WTC11 (cell line): ENCODE measurements around the gene CYTH3. TPM values are rescaled to one million over a fixed set of nuclear protein-coding genes. Genes with fewer than 3 reads are reported as not detected.

Experiments used
- ATAC-seq: fragments of 200-7000 bp; cut with Tn5 transposase; 2 replicates; pipeline ENCODE4 v1.10.0; 2021; ENCODE audit warnings: mild to moderate bottlenecking, moderate library complexity
- CTCF ChIA-PET: fragments of 300-600 bp; sonication (Branson Sonifier 250); formaldehyde crosslinking; loops from one replicate; lab custom pipeline; 2021; ENCODE audit warnings: antibody characterized with exemption; lab: Charles Lee
- POLR2A ChIA-PET: fragments of 350-600 bp; sonication (Branson Sonifier 250); formaldehyde crosslinking; loops from one replicate; lab custom pipeline; 2021; ENCODE audit warnings: antibody characterized with exemption; lab: Charles Lee
- DNase-seq: peaks from one replicate; pipeline ENCODE4 v3.0.0; 2021; ENCODE audit warnings: low spot score
- H3K27ac Mint-ChIP-seq: 2 replicates; pipeline ENCODE4 v1.8.0; 2021; ENCODE audit warnings: mixed read lengths
- H3K27me3 Mint-ChIP-seq: 2 replicates; pipeline ENCODE4 v1.8.0; 2021; ENCODE audit warnings: low read depth, mild to moderate bottlenecking, moderate library complexity, mixed read lengths
- H3K36me3 Mint-ChIP-seq: 2 replicates; pipeline ENCODE4 v1.8.0; 2021; ENCODE audit warnings: mixed read lengths
- H3K4me1 Mint-ChIP-seq: 2 replicates; pipeline ENCODE4 v1.8.0; 2022; ENCODE audit warnings: mixed read lengths
- H3K4me3 Mint-ChIP-seq: 2 replicates; pipeline ENCODE4 v1.8.0; 2021; ENCODE audit warnings: mild to moderate bottlenecking, moderate library complexity, mixed read lengths
- H3K9me3 Mint-ChIP-seq: 2 replicates; pipeline ENCODE4 v1.8.0; 2021; ENCODE audit warnings: mixed read lengths
- CREB1 ChIP-seq: sonication (generic); formaldehyde crosslinking; IDR thresholded peaks from 2 replicates; pipeline ENCODE4 v1.8.0; 2023; ENCODE audit warnings: mild to moderate bottlenecking, missing genetic modification reagents
- FOXP4 ChIP-seq: sonication (generic); formaldehyde crosslinking; IDR thresholded peaks from 2 replicates; pipeline ENCODE4 v1.8.0; 2022; ENCODE audit warnings: mild to moderate bottlenecking, missing genetic modification reagents
- GABPB1 ChIP-seq: sonication (generic); formaldehyde crosslinking; IDR thresholded peaks from 2 replicates; pipeline ENCODE4 v1.8.1; 2023; ENCODE audit warnings: mild to moderate bottlenecking, missing genetic modification reagents
- KAT7 ChIP-seq: sonication (generic); formaldehyde crosslinking; IDR thresholded peaks from 2 replicates; pipeline ENCODE4 v1.8.1; 2023; ENCODE audit warnings: missing genetic modification reagents, mild to moderate bottlenecking, borderline replicate concordance
- MYBL2 ChIP-seq: sonication (generic); formaldehyde crosslinking; IDR thresholded peaks from 2 replicates; pipeline ENCODE4 v1.8.1; 2023; ENCODE audit warnings: mild to moderate bottlenecking, moderate library complexity, missing genetic modification reagents
- NR3C1 ChIP-seq: sonication (generic); formaldehyde crosslinking; conservative IDR thresholded peaks from 2 replicates; pipeline ENCODE4 v1.8.1; 2023; ENCODE audit warnings: low read depth, mild to moderate bottlenecking, missing genetic modification reagents
- RORB ChIP-seq: fragments of 250-450 bp; sonication (Bioruptor Pico); IDR thresholded peaks from 2 replicates; pipeline ENCODE4 v1.9.0; 2021; ENCODE audit warnings: mild to moderate bottlenecking
- SP1 ChIP-seq: sonication (generic); formaldehyde crosslinking; conservative IDR thresholded peaks from 2 replicates; pipeline ENCODE4 v1.8.1; 2022; ENCODE audit warnings: missing genetic modification reagents
- TCF7 ChIP-seq: sonication (generic); formaldehyde crosslinking; IDR thresholded peaks from 2 replicates; pipeline ENCODE4 v1.8.0; 2022; ENCODE audit warnings: mild to moderate bottlenecking, low read depth, missing genetic modification reagents, moderate library complexity
- TP53 ChIP-seq: sonication (generic); formaldehyde crosslinking; IDR thresholded peaks from 2 replicates; pipeline ENCODE4 v1.8.1; 2023; ENCODE audit warnings: mild to moderate bottlenecking, missing genetic modification reagents
- ZNF138 ChIP-seq: sonication (generic); formaldehyde crosslinking; conservative IDR thresholded peaks from 2 replicates; pipeline ENCODE4 v1.8.1; 2022; ENCODE audit warnings: mild to moderate bottlenecking, moderate library complexity, missing genetic modification reagents
- ZNF317 ChIP-seq: sonication (generic); formaldehyde crosslinking; IDR thresholded peaks from 2 replicates; pipeline ENCODE4 v1.8.1; 2023; ENCODE audit warnings: low read depth, mild to moderate bottlenecking, moderate library complexity, missing genetic modification reagents, borderline replicate concordance
- ZNF532 ChIP-seq: fragments of 250-450 bp; sonication (Bioruptor Pico); IDR thresholded peaks from 2 replicates; pipeline ENCODE4 v1.9.0; 2021; ENCODE audit warnings: mild to moderate bottlenecking, borderline replicate concordance
- ZNF671 ChIP-seq: fragments of 250-450 bp; sonication (Bioruptor Pico); IDR thresholded peaks from 2 replicates; pipeline ENCODE4 v1.8.0; 2021; ENCODE audit warnings: mild to moderate bottlenecking
- total RNA-seq: library from RNA; stranded (reverse); gene quantifications from 3 replicates; pipeline ENCODE4 v1.2.3, GENCODE V29; 2021
- TF ChIP-seq, protein P1 (sequence below): sonication (generic); formaldehyde crosslinking; IDR thresholded peaks from 2 replicates; pipeline ENCODE4 v1.8.1; 2023; ENCODE audit warnings: mild to moderate bottlenecking, missing genetic modification reagents
- TF ChIP-seq, protein P2 (sequence below): fragments of 200-600 bp; IDR thresholded peaks from 2 replicates; pipeline ENCODE4 v1.8.0; 2022; ENCODE audit warnings: antibody characterized with exemption
- TF ChIP-seq, protein P3 (sequence below): sonication (generic); formaldehyde crosslinking; IDR thresholded peaks from 2 replicates; pipeline ENCODE4 v1.8.0; 2023; ENCODE audit warnings: missing genetic modification reagents, mild to moderate bottlenecking, borderline replicate concordance

Gene CYTH3
- total RNA-seq, 1 experiment from 2014 or later, result 13.2 TPM

GRCh38 chr7:6202117-6202516 lies 70.3 kb downstream of the CYTH3 start:
- Mint-ChIP-seq H3K9me3 (no peaks in the 10 kb centered on the region), H3K4me1 (peaks cover 48% of the 10 kb centered on the region), H3K36me3 (no peaks in the 10 kb centered on the region), H3K4me3 (no peak overlapping the region), H3K27me3 (no peaks in the 10 kb centered on the region), H3K27ac (peak overlapping the region; percentile 15; the same call in 1 of the 2 replicates)
- TF ChIP-seq CREB1 (no peak), TCF7 (no peak), SP1 (CRISPR knock-in tag) (no peak), FOXP4 (CRISPR knock-in tag) (no peak), ZNF138 (CRISPR knock-in tag) (no peak), RORB (no peak), ZNF671 (CRISPR knock-in tag) (no peak), GABPB1 (CRISPR knock-in tag) (no peak), ZNF532 (CRISPR knock-in tag) (no peak), NR3C1 (CRISPR knock-in tag) (no peak), ZNF317 (CRISPR knock-in tag) (no peak), KAT7 (CRISPR knock-in tag) (no peak), TP53 (CRISPR knock-in tag) (no peak), MYBL2 (CRISPR knock-in tag) (no peak)
- TF ChIP-seq, protein P1, sequence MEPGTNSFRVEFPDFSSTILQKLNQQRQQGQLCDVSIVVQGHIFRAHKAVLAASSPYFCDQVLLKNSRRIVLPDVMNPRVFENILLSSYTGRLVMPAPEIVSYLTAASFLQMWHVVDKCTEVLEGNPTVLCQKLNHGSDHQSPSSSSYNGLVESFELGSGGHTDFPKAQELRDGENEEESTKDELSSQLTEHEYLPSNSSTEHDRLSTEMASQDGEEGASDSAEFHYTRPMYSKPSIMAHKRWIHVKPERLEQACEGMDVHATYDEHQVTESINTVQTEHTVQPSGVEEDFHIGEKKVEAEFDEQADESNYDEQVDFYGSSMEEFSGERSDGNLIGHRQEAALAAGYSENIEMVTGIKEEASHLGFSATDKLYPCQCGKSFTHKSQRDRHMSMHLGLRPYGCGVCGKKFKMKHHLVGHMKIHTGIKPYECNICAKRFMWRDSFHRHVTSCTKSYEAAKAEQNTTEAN (CRISPR knock-in tag), result no peak
- TF ChIP-seq, protein P2, sequence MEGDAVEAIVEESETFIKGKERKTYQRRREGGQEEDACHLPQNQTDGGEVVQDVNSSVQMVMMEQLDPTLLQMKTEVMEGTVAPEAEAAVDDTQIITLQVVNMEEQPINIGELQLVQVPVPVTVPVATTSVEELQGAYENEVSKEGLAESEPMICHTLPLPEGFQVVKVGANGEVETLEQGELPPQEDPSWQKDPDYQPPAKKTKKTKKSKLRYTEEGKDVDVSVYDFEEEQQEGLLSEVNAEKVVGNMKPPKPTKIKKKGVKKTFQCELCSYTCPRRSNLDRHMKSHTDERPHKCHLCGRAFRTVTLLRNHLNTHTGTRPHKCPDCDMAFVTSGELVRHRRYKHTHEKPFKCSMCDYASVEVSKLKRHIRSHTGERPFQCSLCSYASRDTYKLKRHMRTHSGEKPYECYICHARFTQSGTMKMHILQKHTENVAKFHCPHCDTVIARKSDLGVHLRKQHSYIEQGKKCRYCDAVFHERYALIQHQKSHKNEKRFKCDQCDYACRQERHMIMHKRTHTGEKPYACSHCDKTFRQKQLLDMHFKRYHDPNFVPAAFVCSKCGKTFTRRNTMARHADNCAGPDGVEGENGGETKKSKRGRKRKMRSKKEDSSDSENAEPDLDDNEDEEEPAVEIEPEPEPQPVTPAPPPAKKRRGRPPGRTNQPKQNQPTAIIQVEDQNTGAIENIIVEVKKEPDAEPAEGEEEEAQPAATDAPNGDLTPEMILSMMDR, result no peak
- TF ChIP-seq, protein P3, sequence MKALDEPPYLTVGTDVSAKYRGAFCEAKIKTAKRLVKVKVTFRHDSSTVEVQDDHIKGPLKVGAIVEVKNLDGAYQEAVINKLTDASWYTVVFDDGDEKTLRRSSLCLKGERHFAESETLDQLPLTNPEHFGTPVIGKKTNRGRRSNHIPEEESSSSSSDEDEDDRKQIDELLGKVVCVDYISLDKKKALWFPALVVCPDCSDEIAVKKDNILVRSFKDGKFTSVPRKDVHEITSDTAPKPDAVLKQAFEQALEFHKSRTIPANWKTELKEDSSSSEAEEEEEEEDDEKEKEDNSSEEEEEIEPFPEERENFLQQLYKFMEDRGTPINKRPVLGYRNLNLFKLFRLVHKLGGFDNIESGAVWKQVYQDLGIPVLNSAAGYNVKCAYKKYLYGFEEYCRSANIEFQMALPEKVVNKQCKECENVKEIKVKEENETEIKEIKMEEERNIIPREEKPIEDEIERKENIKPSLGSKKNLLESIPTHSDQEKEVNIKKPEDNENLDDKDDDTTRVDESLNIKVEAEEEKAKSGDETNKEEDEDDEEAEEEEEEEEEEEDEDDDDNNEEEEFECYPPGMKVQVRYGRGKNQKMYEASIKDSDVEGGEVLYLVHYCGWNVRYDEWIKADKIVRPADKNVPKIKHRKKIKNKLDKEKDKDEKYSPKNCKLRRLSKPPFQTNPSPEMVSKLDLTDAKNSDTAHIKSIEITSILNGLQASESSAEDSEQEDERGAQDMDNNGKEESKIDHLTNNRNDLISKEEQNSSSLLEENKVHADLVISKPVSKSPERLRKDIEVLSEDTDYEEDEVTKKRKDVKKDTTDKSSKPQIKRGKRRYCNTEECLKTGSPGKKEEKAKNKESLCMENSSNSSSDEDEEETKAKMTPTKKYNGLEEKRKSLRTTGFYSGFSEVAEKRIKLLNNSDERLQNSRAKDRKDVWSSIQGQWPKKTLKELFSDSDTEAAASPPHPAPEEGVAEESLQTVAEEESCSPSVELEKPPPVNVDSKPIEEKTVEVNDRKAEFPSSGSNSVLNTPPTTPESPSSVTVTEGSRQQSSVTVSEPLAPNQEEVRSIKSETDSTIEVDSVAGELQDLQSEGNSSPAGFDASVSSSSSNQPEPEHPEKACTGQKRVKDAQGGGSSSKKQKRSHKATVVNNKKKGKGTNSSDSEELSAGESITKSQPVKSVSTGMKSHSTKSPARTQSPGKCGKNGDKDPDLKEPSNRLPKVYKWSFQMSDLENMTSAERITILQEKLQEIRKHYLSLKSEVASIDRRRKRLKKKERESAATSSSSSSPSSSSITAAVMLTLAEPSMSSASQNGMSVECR (CRISPR knock-in tag), result no peak
- POLR2A ChIA-PET, result no interaction called here
- CTCF ChIA-PET, result interaction anchor here (0.6 kb wide), 2 partner anchors 42 to 122 kb away, joined by 3 to 4 read pairs; no protein-coding TSS in a partner anchor
- ATAC-seq, result no peak
- no peak for DNase-seq
